Activated CD4-positive, CD25-positive, alpha-beta regulatory T cell (primary cell): Measurements from ENCODE around the gene TRIM46.

Source experiments
- DNase-seq, 4 experiments: peaks; one replicate each; lab custom pipeline; 2025; lab: John Stamatoyannopoulos, UW

The TRIM46 gene

GRCh38 chr1:155173478-155174323 is at the start of gene TRIM46:
Gene TRIM46, plus strand, starts transcription at chr1:155173849. Its CDS starts 118 bp downstream, at chr1:155173967.
- DNase-seq: peak in 2 of 4 experiments; percentile 29 to 56

GRCh38 chr1:155124503-155125463 is 48.9 kb upstream of the TRIM46 start:
- no peak for DNase-seq

GRCh38 chr1:155125511-155125945 is 48.1 kb upstream of the TRIM46 start:
- no peak for DNase-seq

- DNase-seq: no peak
Observed at GRCh38 chr1:155125946-155126555, 47.6 kb upstream of the TRIM46 start.

GRCh38 chr1:155126556-155127104 is 47.0 kb upstream of the TRIM46 start:
- peak in 1 of 4 experiments; percentile 13 for DNase-seq

- peak in 2 of 4 experiments; percentile 7 to 9 for DNase-seq
Observed at GRCh38 chr1:155127105-155127966, 46.3 kb upstream of the TRIM46 start, which contains the start of gene EFNA1. Gene EFNA1, plus strand, starts transcription at chr1:155127876. Its CDS starts 102 bp downstream, at chr1:155127978.

GRCh38 chr1:155127967-155128754 is 45.5 kb upstream of the TRIM46 start:
- no peak for DNase-seq

- DNase-seq: no peak
Observed at GRCh38 chr1:155128755-155129473, 44.7 kb upstream of the TRIM46 start.

- DNase-seq: no peak
Observed at GRCh38 chr1:155130272-155131006, 43.2 kb upstream of the TRIM46 start.

GRCh38 chr1:155131285-155131684 is 42.4 kb upstream of the TRIM46 start:
- no peak for DNase-seq

GRCh38 chr1:155131856-155132255 is 41.8 kb upstream of the TRIM46 start:
- no peak for DNase-seq

- DNase-seq: no peak
Observed at GRCh38 chr1:155133799-155134281, 39.8 kb upstream of the TRIM46 start.

- DNase-seq: no peak
Observed at GRCh38 chr1:155134322-155134721, 39.3 kb upstream of the TRIM46 start.

- DNase-seq: peak in 2 of 4 experiments; percentile 21 to 39
Observed at GRCh38 chr1:155134880-155135414, 38.7 kb upstream of the TRIM46 start.

- DNase-seq: peak; percentile 84 to 88 (median 85)
Observed at GRCh38 chr1:155135415-155136028, 38.1 kb upstream of the TRIM46 start, which contains the start of gene SLC50A1. Gene SLC50A1, plus strand, starts transcription at chr1:155135852. Its CDS starts 60 bp downstream, at chr1:155135912.

- DNase-seq: no peak
Observed at GRCh38 chr1:155136748-155137147, 36.9 kb upstream of the TRIM46 start.
